GM21381 (cell line): ENCODE results near the gene P2RY8.
"Not testable (repeated sequence)": the region's sequence is repeated elsewhere in the genome, so short reads cannot be mapped to it uniquely, and the experiment has no call there.

Experiments
- ATAC-seq: cut with Tn5 transposase; IDR thresholded peaks from one replicate; pipeline ENCODE4 v1.9.1; 2021; ENCODE audit warnings: mild to moderate bottlenecking, moderate library complexity; ENCODE audit not compliant: unreplicated experiment

Gene P2RY8

GRCh38 chrX:1488745-1489144, 48.2 kb downstream of the P2RY8 start:
- no peak for ATAC-seq

- no peak for ATAC-seq
These were observed 48.8 kb downstream of the P2RY8 start for GRCh38 chrX:1488141-1488540.

- no peak for ATAC-seq
These were observed 49.6 kb downstream of the P2RY8 start for GRCh38 chrX:1487401-1487800.

GRCh38 chrX:1486749-1487361, 50.1 kb downstream of the P2RY8 start:
- ATAC-seq, result no peak

GRCh38 chrX:1486177-1486576, 50.8 kb downstream of the P2RY8 start:
- ATAC-seq, result no peak

GRCh38 chrX:1485033-1485432, 52.0 kb downstream of the P2RY8 start:
- ATAC-seq, result no peak

GRCh38 chrX:1484638-1485019, 52.4 kb downstream of the P2RY8 start:
- no peak for ATAC-seq

- ATAC-seq, result peak; percentile 47
These were observed 52.9 kb downstream of the P2RY8 start for GRCh38 chrX:1483843-1484637.

GRCh38 chrX:1482530-1482928, 54.5 kb downstream of the P2RY8 start:
- ATAC-seq, result not testable (repeated sequence)

- peak; percentile 46 for ATAC-seq
These were observed 55.1 kb downstream of the P2RY8 start for GRCh38 chrX:1481636-1482529.

GRCh38 chrX:1480082-1480785, 56.8 kb downstream of the P2RY8 start:
- no peak for ATAC-seq

GRCh38 chrX:1477801-1478458, 59.1 kb downstream of the P2RY8 start:
- no peak for ATAC-seq

GRCh38 chrX:1477229-1477628, 59.8 kb downstream of the P2RY8 start:
- no peak for ATAC-seq

- no peak for ATAC-seq
These were observed 60.3 kb downstream of the P2RY8 start for GRCh38 chrX:1476682-1477081.

- ATAC-seq, result no peak
These were observed 61.1 kb downstream of the P2RY8 start for GRCh38 chrX:1475881-1476280.

GRCh38 chrX:1475481-1475880, 61.5 kb downstream of the P2RY8 start:
- no peak for ATAC-seq

- ATAC-seq, result not testable (repeated sequence)
These were observed 62.4 kb downstream of the P2RY8 start for GRCh38 chrX:1474593-1474992.

GRCh38 chrX:1472975-1473374, 64.0 kb downstream of the P2RY8 start:
- ATAC-seq, result no peak

- ATAC-seq, result peak; percentile 57
These were observed 68.7 kb downstream of the P2RY8 start for GRCh38 chrX:1468250-1468772.

- ATAC-seq, result peak; percentile 39
These were observed 69.9 kb downstream of the P2RY8 start for GRCh38 chrX:1466971-1467561.
